HepG2 (cell line): ENCODE data around the gene R3HDM4. TPM values are rescaled to one million over a fixed set of nuclear protein-coding genes. Genes with fewer than 3 reads are reported as not detected.
A peak's percentile ranks its signal among the peaks of the same experiment; 100 is the strongest.

Source experiments
- ATAC-seq: fragments of 200-7000 bp; cut with Tn5 transposase; 3 replicates; pipeline ENCODE4 v1.9.1; 2020; ENCODE audit warnings: mild to moderate bottlenecking, moderate library complexity
- BruUV-seq: library from RNA; stranded (reverse); fragments of 400-500 nt; replicated peaks from 2 replicates; lab custom pipeline; 2021; lab: Mats Ljungman, UMichigan
- CTCF ChIA-PET: fragments of 300-600 bp; formaldehyde crosslinking; extraction: SDS; loops from one replicate; lab custom pipeline; 2021; ENCODE audit warnings: low total read pairs, inconsistent platforms, low intra/inter-chr PET ratio; lab: Yijun Ruan, JAX
- POLR2A ChIA-PET: fragments of 350-600 bp; sonication (Branson Sonifier 250); formaldehyde crosslinking; loops from one replicate; lab custom pipeline; 2020; ENCODE audit warnings: antibody characterized with exemption, inconsistent platforms; lab: Yijun Ruan, JAX
- DNase-seq: peaks from one replicate; pipeline ENCODE4 v3.0.0-alpha.2; 2015; ENCODE audit warnings: low spot score
- FAIRE-seq: peaks from 3 replicates; lab custom pipeline; 2011; peaks lifted over from hg19 to GRCh38; lab: Jason Lieb, UNC
- H2AFZ ChIP-seq: one replicate; pipeline ENCODE4 v1.6.1; 2011; ENCODE audit warnings: low read length, inconsistent platforms
- H3K27ac ChIP-seq: fragments of 300-600 bp; 3 replicates; pipeline ENCODE4 v1.8.0; 2011; ENCODE audit warnings: mixed run types, mild to moderate bottlenecking, mixed read lengths, low read length, inconsistent platforms; ENCODE audit not compliant: insufficient read depth; ENCODE audit errors: extremely low read length
- H3K27me3 ChIP-seq, 2 experiments: fragments of 200-600 bp in 1 of 2; 2 replicates in 1 of 2; 3 replicates in 1 of 2; pipeline versions ENCODE4 v1.6.0 to v1.8.0; 2011; ENCODE audit warnings: low read length in 2 of 2, mild to moderate bottlenecking in 2 of 2, moderate library complexity in 2 of 2, inconsistent platforms in 1 of 2; ENCODE audit not compliant: insufficient read depth in 2 of 2, control insufficient read depth in 1 of 2
- H3K36me3 ChIP-seq, 2 experiments: fragments of 200-600 bp in 1 of 2; replicated peaks in 1 of 2; 2 replicates in 1 of 2; 3 replicates in 1 of 2; pipeline versions ENCODE4 v1.5.1 to v1.8.0; 2011; ENCODE audit warnings: low read length in 2 of 2, inconsistent platforms in 1 of 2; ENCODE audit not compliant: insufficient read depth in 2 of 2, control insufficient read depth in 1 of 2
- H3K4me1 ChIP-seq: 2 replicates; pipeline ENCODE4 v1.5.1; 2012; ENCODE audit warnings: low read length, inconsistent platforms; ENCODE audit not compliant: insufficient read depth
- H3K4me2 ChIP-seq: 2 replicates; pipeline ENCODE4 v1.6.0; 2011; ENCODE audit warnings: low read depth, low read length, inconsistent platforms
- H3K4me3 ChIP-seq, 3 experiments: fragments of 200-600 bp in 1 of 3; sonication (generic), shearing (Covaris generic) in 1 of 3; replicated peaks in 1 of 3; 2 replicates each; pipeline ENCODE4 v1.5.1; 2011 to 2016; ENCODE audit warnings: low read length in 3 of 3, inconsistent platforms in 2 of 3, low read depth in 2 of 3, mild to moderate bottlenecking in 2 of 3, control low read depth in 1 of 3, mixed read lengths in 1 of 3; ENCODE audit not compliant: insufficient read depth in 1 of 3
- H3K79me2 ChIP-seq: one replicate; pipeline ENCODE4 v1.6.1; 2011; ENCODE audit warnings: low read length, inconsistent platforms; ENCODE audit not compliant: insufficient read depth
- H3K9ac ChIP-seq: 2 replicates; pipeline ENCODE4 v1.6.0; 2011; ENCODE audit warnings: mild to moderate bottlenecking, low read depth, low read length, inconsistent platforms; ENCODE audit not compliant: insufficient read depth
- H3K9me3 ChIP-seq: 2 replicates; pipeline ENCODE4 v1.5.1; 2012; ENCODE audit warnings: mild to moderate bottlenecking, low read length
- H4K20me1 ChIP-seq: 2 replicates; pipeline ENCODE4 v1.6.0; 2011; ENCODE audit warnings: inconsistent platforms, mild to moderate bottlenecking, low read length, moderate library complexity; ENCODE audit not compliant: insufficient read depth
- ARID2 ChIP-seq: sonication (generic); formaldehyde crosslinking; IDR thresholded peaks from 2 replicates; pipeline ENCODE4 v1.8.1; 2022; ENCODE audit warnings: mild to moderate bottlenecking, missing genetic modification reagents, borderline replicate concordance
- DZIP1 ChIP-seq: sonication (generic); formaldehyde crosslinking; IDR thresholded peaks from 2 replicates; pipeline ENCODE4 v1.5.0; 2020; ENCODE audit warnings: mild to moderate bottlenecking, missing genetic modification reagents
- MED1 ChIP-seq: sonication (generic); formaldehyde crosslinking; IDR thresholded peaks from 2 replicates; pipeline ENCODE4 v1.4.0; 2020; ENCODE audit warnings: missing genetic modification reagents
- POLR2A ChIP-seq, 2 experiments: IDR thresholded peaks; 2 replicates each; pipeline ENCODE4 v1.6.1; 2011; ENCODE audit warnings: low read depth in 2 of 2, low read length in 2 of 2, mild to moderate bottlenecking in 1 of 2, moderate library complexity in 1 of 2; ENCODE audit not compliant: insufficient read depth in 1 of 2
- SNAI1 ChIP-seq: sonication (generic); formaldehyde crosslinking; IDR thresholded peaks from 2 replicates; pipeline ENCODE4 v1.5.0; 2020; ENCODE audit warnings: mild to moderate bottlenecking, missing genetic modification reagents, borderline replicate concordance
- TEF ChIP-seq: sonication (generic); formaldehyde crosslinking; IDR thresholded peaks from 2 replicates; pipeline ENCODE4 v1.5.0; 2020; ENCODE audit warnings: missing genetic modification reagents
- TERF1 ChIP-seq: sonication (generic); formaldehyde crosslinking; IDR thresholded peaks from 2 replicates; pipeline ENCODE4 v1.8.0; 2022; ENCODE audit warnings: mild to moderate bottlenecking, missing genetic modification reagents, moderate library complexity
- ZBTB34 ChIP-seq: sonication (generic); formaldehyde crosslinking; IDR thresholded peaks from 2 replicates; pipeline ENCODE4 v1.8.0; 2022; ENCODE audit warnings: mild to moderate bottlenecking, missing genetic modification reagents
- ZMYM4 ChIP-seq: sonication (generic); formaldehyde crosslinking; IDR thresholded peaks from 2 replicates; pipeline ENCODE4 v1.8.1; 2023; ENCODE audit warnings: mild to moderate bottlenecking, missing genetic modification reagents
- ZNF251 ChIP-seq: sonication (generic); formaldehyde crosslinking; IDR thresholded peaks from 2 replicates; pipeline ENCODE4 v1.9.0; 2021; ENCODE audit warnings: mild to moderate bottlenecking, missing genetic modification reagents
- ZNF550 ChIP-seq: sonication (generic); formaldehyde crosslinking; IDR thresholded peaks from 2 replicates; pipeline ENCODE4 v1.4.0; 2020; ENCODE audit warnings: mild to moderate bottlenecking, missing genetic modification reagents, borderline replicate concordance
- ZNF770 ChIP-seq: sonication (generic); formaldehyde crosslinking; IDR thresholded peaks from 2 replicates; pipeline ENCODE4 v1.5.0; 2020; ENCODE audit warnings: mild to moderate bottlenecking, missing genetic modification reagents
- WGBS: methylation state at CpG from one replicate; pipeline ENCODE4 v1.1.6; 2017; ENCODE audit warnings: low lambda C conversion rate; 5-methylcytosine and 5-hydroxymethylcytosine counted together
- in situ Hi-C: cut with HindIII; loops from 2 replicates; pipeline ENCODE4 v1.10.0; 2017; ENCODE audit warnings: low pct_unique_long_range_greater_than_20kb; ENCODE audit not compliant: extremely low pct_ligation_motif_present
- intact Hi-C: fragments of 100-400 bp; cut with micrococcal nuclease; formaldehyde crosslinking; loops from one replicate; pipeline ENCODE4 v1.10.0; 2022; ENCODE audit not compliant: unreplicated experiment
- polyA plus RNA-seq, 8 experiments: library from polyadenylated mRNA; depleted of rRNA in 3 of 8; stranded (reverse) in 7 of 8; unstranded in 1 of 8; fragments of >200 nt; fragmentation: Illumina TruSeq in 4 of 8; extraction: Trizol in 4 of 8; gene quantifications; 2 replicates each; pipeline versions ENCODE4 v1.2.1 to v1.2.3, GENCODE V29; 2011 to 2016; ENCODE audit warnings: low read depth in 4 of 8, missing spikeins in 1 of 8, mixed read lengths in 1 of 8; ENCODE audit not compliant: insufficient read depth in 1 of 8
- total RNA-seq, 5 experiments: library from RNA; depleted of rRNA; stranded (reverse); fragments of >200 nt; fragmentation: Illumina TruSeq; extraction: Trizol; gene quantifications; 2 replicates each; pipeline ENCODE4 v1.2.3, GENCODE V29; 2016; ENCODE audit warnings: low read depth in 1 of 5

The R3HDM4 gene
- total and polyA plus RNA-seq, 2 of the 13 experiments (the other 11 are each of a cell fraction or from before 2014, with no cell fraction given) = 26.2 to 26.9 TPM

- ChIA-PET CTCF (no interaction called here), POLR2A (interaction anchor here (0.7 to 4.8 kb wide), 11 partner anchors 8 to 175 kb away, joined by 3 to 50 read pairs (median 18); partner anchors contain the start of gene WDR18)
- intact Hi-C loops = loop anchor here (2.0 kb wide), 2 partner anchors 19 to 67 kb away; partner anchors contain the start of genes RNU6-2 and TMEM259
- peaks cover 7 to 8% of the 10 kb centered on the region in 2 experiments; a peak in 4 of 5 replicates for H3K36me3 ChIP-seq
- FAIRE-seq (no peak), ATAC-seq (peak; percentile 6; the same call in 2 of the 3 replicates), DNase-seq (no peak)
- peak overlapping the region in 1 of 3 experiments; percentile 31; a peak in 3 of 6 replicates for H3K4me3 ChIP-seq
- no peaks in the 10 kb centered on the region for H3K9me3 ChIP-seq
- peak overlapping the region; percentile 99 for H3K27ac ChIP-seq
- peaks cover 67% of the 10 kb centered on the region for H3K79me2 ChIP-seq
- no peak overlapping the region for H2AFZ ChIP-seq
- H3K27me3 ChIP-seq = no peaks in the 10 kb centered on the region
- peak overlapping the region; percentile 86 for H3K4me2 ChIP-seq
- no peaks in the 10 kb centered on the region for H4K20me1 ChIP-seq
- 60% methylated on average over 27 of the region's 33 CpGs for WGBS
- BruUV-seq = TSS peak; percentile 22
- peak overlapping the region; percentile 92 for H3K9ac ChIP-seq
- peaks cover 81% of the 10 kb centered on the region for H3K4me1 ChIP-seq
- in situ Hi-C loops = no loop called here
- TF ChIP-seq ARID2 (CRISPR knock-in tag) = no peak
- no peak for TF ChIP-seq MED1 (CRISPR knock-in tag)
- TF ChIP-seq ZBTB34 (CRISPR knock-in tag) = no peak
- TF ChIP-seq ZMYM4 (CRISPR knock-in tag) = no peak
- TF ChIP-seq ZNF550 (CRISPR knock-in tag) = no peak
- TF ChIP-seq POLR2A (IDR thresholded peaks at IDR 0.05; ENCODE audit: insufficient read depth in 1 of 2, low read depth in 2 of 2, low read length in 2 of 2) = peak in 1 of 2 experiments; percentile 38; a peak in 1 of 4 replicates
- TF ChIP-seq ZNF251 (CRISPR knock-in tag) = no peak
- TF ChIP-seq TERF1 (CRISPR knock-in tag) = 0 out of 2 replicates have a peak, but pooled peaks have one; percentile 8
- TF ChIP-seq TEF = no peak
- 0 out of 2 replicates have a peak, but pooled peaks have one; percentile 12 for TF ChIP-seq DZIP1 (CRISPR knock-in tag)
- peak; percentile 74 for TF ChIP-seq ZNF770 (CRISPR knock-in tag)
- TF ChIP-seq SNAI1 = no peak
Measured at GRCh38 chr19:953445-954271, 40.6 kb upstream of the R3HDM4 start.
